Measurements from ENCODE around the gene ZNF541.

ZNF541 gene

GRCh38 chr19:47573071-47574026 is at the start of gene ZNF541:
Gene ZNF541 (minus strand): TSS chr19:47573148. CDS start chr19:47555856, 17,292 bp downstream.
- DNase-seq (ENCODE audit: low spot score), result peak; percentile 36

DNA sequence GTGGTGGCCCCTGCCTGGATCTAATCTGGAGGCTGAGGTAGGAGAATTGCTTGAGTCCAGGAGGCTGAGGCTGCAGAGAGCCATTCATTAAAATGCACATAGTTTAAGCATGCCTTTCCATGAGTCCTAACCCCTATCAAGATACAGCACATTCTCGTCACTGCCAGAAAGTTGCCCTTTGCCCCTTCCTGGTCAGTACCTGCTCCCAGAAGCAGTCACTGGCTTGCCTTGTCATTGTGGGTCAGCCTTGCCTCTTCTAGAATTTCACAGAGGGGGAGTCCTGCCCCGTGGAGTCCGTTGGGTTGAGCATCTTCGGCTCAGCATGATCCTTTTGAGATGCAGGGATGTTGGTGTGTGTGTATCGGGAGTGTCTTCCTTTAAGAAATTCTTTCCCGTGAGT is 46.8 kb upstream of the ZNF541 start:
- DNase-seq (ENCODE audit: low spot score), result peak; percentile 4

DNA sequence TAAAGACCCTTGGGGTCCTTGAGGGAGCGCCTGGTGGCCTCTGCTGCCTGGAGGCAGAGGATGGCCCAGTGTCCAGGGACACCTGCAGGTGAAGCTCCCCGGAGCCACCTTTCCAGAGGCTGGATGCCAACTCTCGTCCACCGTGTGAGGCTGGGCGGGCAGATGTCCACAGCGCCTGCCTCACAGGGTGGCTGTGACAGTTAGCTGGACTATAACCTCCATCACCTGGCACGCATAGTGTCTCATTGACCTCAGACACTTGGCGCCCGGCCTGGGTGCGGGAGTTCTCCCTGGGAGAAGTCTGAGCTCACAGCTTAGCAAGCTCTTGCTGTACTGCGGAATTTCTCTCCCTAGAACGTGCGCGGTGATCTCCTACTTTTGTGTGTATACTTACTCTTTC is 45.8 kb upstream of the ZNF541 start:
- DNase-seq (ENCODE audit: low spot score), result peak; percentile 18

- DNase-seq (ENCODE audit: low spot score), result peak; percentile 13
These were observed 42.8 kb upstream of the ZNF541 start for GRCh38 chr19:47615714-47616113.

- peak; percentile 15 for DNase-seq (ENCODE audit: low spot score)
These were observed 42.3 kb upstream of the ZNF541 start for GRCh38 chr19:47615230-47615629.

DNA sequence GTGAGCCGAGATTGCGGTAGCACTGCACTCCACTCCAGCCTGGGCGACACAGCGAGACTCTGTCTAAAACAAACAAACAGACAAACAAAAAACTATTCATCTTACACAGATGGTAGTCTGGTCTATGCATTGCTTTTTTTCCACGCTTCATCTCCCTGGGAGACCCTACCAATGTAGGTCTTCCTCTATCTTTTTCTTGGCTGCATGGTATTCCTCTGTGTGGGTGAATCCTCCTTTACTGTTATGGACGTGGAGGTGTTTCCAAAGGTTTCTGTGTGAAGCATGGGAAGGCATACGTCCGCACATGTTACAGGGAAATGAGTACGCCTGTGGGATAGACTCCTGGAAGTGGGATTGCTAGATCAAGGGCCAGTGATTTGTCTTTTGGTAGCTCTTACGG is 41.6 kb upstream of the ZNF541 start:
- DNase-seq (ENCODE audit: low spot score), result no peak

- DNase-seq (ENCODE audit: low spot score), result peak; percentile 4
These were observed 41.0 kb upstream of the ZNF541 start for GRCh38 chr19:47614021-47614295.

- DNase-seq (ENCODE audit: low spot score), result no peak
These were observed 40.4 kb upstream of the ZNF541 start for GRCh38 chr19:47613165-47614020.

DNA sequence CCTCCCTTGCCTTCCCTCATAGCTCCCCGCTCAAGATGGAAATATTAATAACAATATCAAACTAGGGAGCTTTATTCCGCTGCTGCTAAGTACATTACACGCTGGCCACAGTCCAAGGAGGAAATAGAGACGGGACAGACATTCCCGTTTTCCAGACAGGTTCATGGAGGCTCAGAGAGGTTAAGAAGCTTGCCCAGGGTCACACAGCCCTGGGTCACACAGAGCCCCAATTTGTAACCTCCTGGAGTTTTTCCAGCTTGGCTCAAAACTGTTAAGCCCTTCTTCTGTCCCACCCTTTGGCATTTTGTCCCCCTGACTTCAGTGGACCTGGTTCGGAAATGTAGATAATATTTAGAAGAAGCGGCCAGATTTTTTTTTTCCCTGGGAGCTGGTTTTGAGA is 38.0 kb upstream of the ZNF541 start:
- DNase-seq (ENCODE audit: low spot score), result no peak

DNA sequence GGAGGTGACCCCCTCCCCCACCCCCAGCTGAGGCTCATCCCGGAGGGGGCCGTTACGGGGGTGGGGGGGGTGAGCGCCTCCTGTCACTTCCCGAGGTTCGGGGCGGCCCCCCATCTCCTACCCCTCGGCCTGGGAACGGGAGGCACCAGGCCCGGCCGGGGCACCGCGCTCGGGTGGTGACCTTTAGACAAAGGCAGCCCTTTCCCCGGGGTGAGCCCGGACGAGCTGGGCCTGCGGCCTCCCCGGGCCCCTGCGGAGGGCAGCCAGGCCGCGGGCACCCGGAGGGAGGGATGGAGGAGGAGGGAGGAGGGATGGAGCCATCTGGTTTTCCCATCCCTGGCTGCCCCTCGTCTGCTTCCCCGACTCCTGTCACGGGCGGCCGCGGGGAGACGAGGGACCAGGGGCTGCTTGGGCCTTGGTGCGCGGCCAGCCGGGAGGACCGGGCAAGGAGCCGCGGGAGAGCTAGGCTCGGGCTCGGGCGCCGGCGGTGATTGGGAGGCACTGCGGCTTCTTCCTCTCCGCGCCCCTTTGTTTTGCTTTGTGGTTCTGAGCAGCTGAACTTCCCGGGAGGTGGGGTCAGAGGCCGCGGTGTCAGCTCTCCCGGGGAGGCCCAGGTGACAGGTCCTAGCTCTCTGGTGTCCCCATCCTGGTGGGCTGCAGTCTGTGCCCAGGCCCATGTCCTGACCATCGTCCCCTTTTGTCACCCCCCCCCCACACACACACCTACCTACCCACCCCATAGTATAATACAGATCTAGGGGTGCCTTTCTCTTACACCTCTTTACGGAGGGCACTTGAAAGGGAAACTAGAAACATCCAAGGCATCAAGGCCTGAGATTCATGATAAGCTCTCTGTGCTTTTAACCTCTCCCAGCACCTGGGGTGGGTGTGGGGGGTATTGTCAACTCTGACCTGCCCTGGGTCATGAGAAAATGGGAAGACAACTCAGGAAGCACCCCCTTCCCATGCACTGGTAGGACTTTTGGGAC is 37.3 kb upstream of the ZNF541 start:
- peak; percentile 66 for DNase-seq (ENCODE audit: low spot score)

DNA sequence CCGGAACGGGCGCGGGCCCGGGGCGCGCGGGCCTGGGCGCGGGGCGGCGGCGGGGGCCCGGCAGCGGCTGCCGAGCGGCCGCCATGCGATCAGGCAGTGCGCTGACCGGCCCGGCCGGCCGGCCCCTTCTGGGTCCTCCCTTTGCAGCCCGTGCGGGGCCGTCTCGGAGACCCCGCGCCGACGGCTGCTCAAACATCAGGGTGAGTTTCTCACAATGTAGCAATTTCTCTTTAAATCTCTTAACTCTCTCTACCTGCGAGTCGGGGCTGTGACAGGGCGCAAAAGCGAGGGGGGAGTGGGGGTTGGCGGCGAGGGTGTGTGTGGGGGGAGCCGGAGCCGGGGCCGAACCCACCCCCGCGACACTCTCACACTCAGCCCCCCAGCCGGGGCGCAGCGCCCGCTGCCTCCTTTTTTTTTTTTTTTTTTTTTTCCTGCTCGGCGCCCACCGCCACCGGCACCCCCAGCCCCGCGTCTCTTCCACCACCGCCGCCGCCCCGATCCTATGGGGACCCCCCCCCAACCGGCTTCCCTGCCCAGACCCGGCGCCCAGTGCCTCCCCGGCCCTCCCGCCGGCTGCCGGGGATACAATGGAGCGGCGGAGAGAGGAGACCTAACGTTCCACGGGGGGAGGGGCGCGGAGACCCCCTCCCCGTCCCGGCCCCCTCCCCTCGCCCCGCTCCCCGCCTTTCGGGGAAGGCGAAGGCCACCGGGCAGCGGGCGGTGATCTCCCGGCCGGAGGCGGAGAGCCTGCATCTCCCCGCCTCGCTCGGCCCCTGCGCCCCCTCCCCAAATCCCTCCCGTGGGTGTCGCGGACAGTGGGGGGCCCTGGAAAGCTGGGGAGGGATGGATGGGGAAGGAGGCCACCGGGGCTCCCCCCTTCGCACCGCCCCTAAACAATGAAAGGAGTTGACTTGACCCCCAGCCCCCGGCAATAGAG is 36.3 kb upstream of the ZNF541 start, which contains the start of gene BICRA:
Gene BICRA, plus strand, starts transcription at position 166 of the 937 bp plus-strand sequence. CDS start 64,441 bp downstream, outside the sequence.
- peak; percentile 92 for DNase-seq (ENCODE audit: low spot score)

DNA sequence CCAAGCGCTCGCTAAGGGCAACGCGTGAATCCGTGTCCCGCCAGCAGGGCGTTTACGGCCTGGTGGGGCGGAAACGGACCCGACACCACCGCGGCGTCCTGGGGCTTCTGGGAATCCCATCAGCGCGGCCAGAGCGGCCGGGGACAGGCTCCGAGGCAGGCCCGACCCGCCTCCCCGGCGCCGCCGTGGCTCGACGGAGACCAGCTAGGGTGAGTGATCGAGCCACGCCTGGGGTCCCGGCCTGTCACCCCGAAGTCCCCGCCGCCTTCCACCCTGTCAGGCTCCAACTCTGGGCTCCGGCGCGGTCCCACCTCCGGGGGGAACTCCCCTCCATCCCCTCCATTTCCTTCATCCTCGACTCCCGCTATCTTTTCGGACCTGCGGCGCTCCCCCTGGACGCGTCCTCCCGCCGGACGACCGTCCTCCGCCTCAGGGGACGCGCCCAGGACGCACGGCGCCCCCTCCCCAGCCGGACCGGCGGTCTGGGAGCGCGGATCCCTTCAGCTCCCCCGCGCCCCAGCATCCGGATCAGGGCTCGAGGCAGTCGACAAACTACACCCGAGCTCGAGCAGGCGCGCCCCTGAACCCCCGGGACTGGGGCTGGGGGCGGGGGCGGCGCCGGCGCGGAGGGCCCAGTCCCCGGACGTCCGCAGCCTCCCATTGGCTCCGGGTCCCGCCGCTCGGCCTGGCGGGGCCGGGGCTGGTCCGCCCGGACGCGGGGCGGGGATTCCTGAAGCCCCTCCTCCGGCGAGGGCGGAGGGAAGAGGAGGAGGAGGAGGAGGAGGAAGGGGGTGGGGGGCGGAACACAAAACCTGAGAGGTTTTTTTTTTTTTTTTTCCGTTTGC is 35.3 kb upstream of the ZNF541 start:
- peak; percentile 99 for DNase-seq (ENCODE audit: low spot score)

DNA sequence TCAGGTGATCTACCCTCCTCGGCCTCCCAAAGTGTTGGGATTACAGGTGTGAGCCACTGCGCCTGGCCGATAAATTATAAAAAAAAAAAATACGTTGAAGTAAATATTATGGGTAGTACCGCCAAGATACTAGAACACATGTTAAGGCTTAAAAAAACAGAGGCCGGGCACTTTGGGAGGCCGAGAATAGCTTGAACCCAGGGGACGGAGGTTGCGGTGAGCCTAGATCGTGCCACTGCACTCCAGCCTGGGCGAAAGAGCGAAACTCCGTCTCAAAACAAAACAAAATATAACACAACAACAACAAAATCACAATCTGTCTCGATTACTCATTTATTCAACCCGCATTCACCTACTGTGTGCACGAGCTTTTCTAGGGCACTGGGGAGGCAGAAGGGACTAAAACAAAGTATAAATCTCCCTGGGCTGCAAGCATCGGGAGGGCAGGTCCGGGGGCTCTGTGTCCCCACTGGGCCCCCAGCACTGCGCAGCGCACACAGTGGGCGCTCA is 34.7 kb upstream of the ZNF541 start:
- DNase-seq (ENCODE audit: low spot score), result no peak

DNA sequence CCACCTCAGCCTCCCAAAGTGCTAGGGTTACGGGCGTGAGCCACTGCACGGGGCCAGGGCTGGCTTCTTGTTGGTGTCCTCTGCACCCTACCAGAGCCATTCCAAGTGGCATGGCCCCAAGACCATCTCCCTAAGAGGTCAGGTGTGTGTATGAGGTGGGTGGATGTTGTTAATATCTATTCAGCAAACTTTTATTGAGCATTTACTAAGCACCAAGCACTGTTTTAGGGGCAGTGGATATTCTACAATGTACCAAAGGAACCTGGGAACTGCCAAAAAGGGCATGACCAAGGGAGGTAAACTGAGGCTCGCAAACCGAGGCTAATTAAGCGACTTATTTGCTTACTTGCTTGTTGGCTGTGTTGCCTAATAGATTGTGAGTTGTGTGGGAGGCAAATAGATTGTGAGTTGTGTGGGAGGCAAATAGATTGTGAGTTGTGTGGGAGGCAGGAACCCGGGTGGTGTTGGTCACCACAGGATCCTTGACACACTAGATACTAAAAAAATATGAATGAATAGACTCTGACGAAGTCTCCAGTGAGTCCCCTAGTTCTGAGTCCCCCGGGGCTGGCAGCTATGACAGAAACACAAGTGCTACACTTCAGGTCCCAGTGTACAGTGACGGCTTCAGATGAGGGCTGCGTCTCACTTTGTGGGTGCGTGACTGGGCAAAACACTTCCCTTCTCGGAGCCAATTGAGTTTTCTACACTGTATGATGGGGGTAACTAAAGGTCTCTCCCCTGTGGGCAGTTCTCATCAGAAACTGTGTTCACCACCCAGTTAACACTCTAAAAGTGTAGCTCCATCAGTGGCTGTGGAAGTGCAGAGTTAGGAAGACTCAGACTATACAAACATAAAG is 31.0 kb upstream of the ZNF541 start:
- no peak for DNase-seq (ENCODE audit: low spot score)

DNA sequence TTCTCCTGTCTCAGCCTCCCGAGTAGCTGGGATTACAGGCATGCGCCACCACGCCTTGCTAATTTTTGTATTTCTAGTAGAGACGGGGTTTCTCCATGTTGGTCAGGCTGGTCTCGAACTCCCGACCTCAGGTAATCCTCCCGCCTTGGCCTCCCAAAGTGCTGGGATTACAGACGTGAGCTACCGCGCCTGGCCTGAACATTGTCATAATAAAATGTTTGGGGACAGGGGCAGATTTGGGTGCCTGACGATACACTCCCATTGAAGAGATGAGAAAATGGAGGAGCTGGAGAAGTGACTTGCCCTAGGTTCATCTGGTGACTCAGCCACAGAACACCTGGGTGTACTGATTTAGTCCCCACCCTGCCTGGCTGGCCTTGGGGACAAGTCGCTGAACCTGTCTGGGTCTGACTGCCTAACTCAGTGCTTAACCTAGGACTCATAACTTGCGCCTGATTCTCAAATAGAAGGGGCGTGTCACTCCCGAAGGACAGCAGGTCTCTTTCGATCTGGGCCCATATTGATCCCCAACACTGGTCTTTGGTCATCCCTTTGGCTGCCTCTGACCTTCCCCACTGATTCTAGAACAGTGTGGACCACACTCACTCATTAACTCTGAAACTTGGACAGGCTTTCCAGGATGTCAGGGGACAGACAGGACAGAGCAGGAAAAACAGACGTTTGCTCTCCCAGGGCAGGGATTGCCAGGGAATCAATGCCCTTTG is 28.4 kb upstream of the ZNF541 start:
- DNase-seq (ENCODE audit: low spot score), result no peak

GRCh38 chr19:47600246-47601179 is 27.6 kb upstream of the ZNF541 start:
- DNase-seq (ENCODE audit: low spot score), result peak; percentile 99

All from D341Med (cell line).